ENCODE measurements around the gene PNPLA8.

DNA sequence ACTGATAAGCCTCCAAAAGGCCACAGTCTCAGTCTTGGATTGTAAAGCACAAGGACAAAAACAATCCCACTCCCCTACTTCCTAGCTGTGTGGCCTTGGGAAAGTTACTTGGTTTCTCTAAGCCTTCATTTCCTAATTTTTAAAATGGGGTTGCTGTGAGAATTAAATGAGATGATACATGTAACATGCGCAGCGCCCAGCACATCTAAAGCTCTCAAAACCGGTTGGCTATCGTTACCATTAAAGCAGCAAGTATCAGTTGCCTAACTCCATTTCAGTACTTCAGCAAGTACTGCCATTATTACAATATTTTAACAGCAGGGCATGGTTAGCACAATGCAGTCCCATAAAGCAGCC, 71.6 kb downstream of the PNPLA8 start:
- TF ChIP-seq, protein P1, sequence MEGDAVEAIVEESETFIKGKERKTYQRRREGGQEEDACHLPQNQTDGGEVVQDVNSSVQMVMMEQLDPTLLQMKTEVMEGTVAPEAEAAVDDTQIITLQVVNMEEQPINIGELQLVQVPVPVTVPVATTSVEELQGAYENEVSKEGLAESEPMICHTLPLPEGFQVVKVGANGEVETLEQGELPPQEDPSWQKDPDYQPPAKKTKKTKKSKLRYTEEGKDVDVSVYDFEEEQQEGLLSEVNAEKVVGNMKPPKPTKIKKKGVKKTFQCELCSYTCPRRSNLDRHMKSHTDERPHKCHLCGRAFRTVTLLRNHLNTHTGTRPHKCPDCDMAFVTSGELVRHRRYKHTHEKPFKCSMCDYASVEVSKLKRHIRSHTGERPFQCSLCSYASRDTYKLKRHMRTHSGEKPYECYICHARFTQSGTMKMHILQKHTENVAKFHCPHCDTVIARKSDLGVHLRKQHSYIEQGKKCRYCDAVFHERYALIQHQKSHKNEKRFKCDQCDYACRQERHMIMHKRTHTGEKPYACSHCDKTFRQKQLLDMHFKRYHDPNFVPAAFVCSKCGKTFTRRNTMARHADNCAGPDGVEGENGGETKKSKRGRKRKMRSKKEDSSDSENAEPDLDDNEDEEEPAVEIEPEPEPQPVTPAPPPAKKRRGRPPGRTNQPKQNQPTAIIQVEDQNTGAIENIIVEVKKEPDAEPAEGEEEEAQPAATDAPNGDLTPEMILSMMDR (IDR thresholded peaks at IDR 0.05), result no peak
- TF ChIP-seq POLR2A (IDR thresholded peaks at IDR 0.05), result no peak

Measured in right lobe of liver (tissue), 4 donors.